G401 (cell line): ENCODE data around the gene DIPK2B. TPM values are rescaled to one million over a fixed set of nuclear protein-coding genes. Genes with fewer than 3 reads are reported as not detected.

Experiments used
- DNase-seq: peaks from one replicate; pipeline ENCODE4 v3.0.0-alpha.2; 2015; ENCODE audit warnings: low spot score
- in situ Hi-C: cut with HindIII; loops from 2 replicates; pipeline ENCODE4 v1.10.0; 2016; ENCODE audit warnings: low sequenced_read_pairs, mixed read lengths
- total RNA-seq: library from RNA; depleted of rRNA; stranded (reverse); fragments of >200 nt; shearing (Covaris generic); gene quantifications from 2 replicates; pipeline ENCODE4 v1.2.3, GENCODE V29; 2014; rRNA removed

Gene DIPK2B, protein sequence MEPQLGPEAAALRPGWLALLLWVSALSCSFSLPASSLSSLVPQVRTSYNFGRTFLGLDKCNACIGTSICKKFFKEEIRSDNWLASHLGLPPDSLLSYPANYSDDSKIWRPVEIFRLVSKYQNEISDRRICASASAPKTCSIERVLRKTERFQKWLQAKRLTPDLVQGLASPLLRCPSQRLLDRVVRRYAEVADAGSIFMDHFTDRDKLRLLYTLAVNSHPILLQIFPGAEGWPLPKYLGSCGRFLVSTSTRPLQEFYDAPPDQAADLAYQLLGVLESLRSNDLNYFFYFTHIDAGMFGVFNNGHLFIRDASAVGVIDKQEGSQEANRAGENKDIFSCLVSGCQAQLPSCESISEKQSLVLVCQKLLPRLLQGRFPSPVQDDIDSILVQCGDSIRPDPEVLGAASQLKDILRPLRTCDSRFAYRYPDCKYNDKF
- not detected in 2 replicates for total RNA-seq

GRCh38 chrX:45200741-45201234, at the start of gene DIPK2B:
TSS of gene DIPK2B (minus strand) at chrX:45200876. CDS start at chrX:45200826, 50 bp downstream.
- no peak for DNase-seq
- in situ Hi-C loops: no loop called here

DNA sequence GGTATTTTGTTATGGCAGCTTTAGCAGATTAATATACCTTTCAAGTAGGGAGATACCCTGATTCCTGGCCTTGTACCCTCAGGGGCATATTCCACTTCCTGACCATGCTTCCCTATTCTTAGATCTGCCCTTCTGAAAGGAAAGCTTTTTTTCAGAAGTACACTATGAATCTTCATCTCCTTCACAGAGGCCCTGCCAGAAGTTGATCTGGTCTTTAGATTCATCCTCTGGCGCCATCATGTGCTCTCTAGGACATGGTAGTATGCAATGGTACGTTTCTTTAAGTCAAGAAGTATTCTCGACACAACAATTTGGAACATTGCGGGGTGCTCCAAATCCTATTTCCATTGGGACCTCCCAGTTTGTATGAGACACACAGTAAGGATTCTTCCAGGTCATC, 39.6 kb upstream of the DIPK2B start:
- in situ Hi-C loops: no loop called here
- DNase-seq: no peak

DNA sequence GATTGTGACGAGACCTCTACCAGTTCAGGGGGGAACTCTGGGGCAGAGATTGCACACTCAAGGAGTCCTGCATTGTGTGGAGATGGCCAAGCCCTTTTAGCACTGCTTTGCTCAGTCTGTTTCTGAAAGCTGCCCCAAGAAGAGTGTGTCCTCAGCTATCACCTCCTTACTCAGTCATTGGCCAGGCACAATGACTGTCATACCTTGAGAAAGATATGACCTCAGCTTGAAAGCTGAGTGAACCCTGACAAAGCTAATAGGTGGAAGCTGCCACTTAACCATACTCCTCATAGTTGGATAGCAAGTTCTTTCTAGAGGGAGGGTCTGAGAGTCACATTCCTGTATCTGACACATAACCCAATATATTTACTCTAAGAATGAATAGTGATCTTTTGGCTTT, 37.8 kb upstream of the DIPK2B start:
- DNase-seq: no peak
- in situ Hi-C loops: no loop called here

DNA sequence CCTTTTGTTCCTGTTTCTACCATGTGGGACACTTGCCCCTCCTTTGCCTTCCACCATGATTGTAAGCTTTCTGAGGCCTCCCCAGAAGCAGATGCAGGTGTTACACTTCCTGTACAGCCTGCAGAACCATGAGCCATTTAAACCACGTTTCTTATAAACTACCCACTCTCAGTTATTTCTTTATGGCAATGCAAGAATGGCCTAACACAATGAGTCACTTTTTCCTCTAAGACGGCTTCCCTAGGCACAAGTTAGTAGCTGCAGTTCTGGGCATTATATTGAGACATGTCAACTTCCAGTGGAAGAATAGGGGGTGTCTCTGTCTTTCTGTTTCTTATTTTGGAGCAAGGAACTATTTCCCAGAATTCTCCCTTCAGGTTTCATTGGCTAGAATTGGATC, 32.9 kb upstream of the DIPK2B start:
- in situ Hi-C loops: no loop called here
- DNase-seq: no peak

DNA sequence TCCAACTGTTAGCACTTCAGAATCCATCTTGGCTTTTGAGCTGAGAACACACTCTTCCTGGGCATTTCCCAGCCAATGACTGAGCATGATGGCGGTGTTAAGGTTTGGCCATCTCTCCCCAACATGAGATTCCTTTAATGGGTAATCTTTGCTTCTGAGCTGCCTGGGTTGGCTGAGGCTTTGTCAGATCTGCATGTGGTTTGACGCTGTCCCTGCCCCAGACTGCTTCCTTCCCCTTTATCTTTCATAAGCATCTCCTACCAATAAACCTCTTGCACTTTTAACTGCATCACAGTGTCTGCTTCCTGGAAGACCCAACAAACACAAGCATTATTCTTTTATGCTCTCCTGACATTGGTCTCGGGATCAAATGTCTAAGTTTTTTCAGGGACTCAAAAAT, 31.5 kb upstream of the DIPK2B start:
- in situ Hi-C loops: no loop called here
- no peak for DNase-seq

GRCh38 chrX:45230410-45230809, 29.7 kb upstream of the DIPK2B start:
- DNase-seq: no peak
- in situ Hi-C loops: no loop called here

DNA sequence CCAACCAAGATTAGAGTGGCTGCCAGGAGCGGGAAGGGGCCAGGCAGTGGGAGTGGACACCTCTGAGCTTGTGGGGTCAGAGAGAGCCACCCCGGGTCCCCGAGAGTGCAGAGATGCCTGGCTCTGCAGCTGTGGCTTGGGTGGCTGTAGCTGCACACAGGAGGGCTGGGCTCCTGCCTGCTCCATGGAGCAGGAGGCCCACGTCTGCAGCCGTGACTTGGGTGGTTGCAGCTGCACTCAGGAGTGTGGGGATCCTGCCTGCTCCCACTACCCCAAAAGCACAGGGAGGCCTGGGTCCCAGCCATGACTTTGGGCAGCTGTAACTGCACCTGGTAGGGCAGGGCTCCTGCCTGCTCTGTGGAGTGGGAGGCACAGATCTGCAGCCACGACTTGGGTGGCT, 28.7 kb upstream of the DIPK2B start:
- in situ Hi-C loops: no loop called here
- DNase-seq: no peak

DNA sequence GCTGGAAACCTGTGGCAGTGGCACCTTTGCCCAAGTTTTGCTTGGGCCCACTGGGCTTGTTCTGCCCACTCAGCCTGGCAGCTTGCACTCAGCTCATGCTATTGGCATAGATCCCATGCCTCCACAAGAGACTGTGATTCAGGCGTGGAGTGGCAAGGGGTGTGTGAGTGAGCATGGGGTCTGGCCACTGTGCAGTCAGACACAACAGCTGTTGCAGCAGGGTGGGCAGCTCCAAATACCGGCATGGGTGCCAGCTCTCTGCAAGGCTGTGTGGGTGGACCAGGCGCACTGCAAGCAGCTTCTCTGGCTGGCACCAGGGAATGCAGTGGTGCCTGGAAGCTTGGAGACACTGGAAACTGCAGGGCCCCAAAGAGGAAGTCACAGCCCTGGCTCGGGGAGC, 27.4 kb upstream of the DIPK2B start:
- no peak for DNase-seq
- in situ Hi-C loops: no loop called here

- DNase-seq: no peak
- in situ Hi-C loops: no loop called here
Observed at GRCh38 chrX:45208121-45208856, 7.6 kb upstream of the DIPK2B start.

GRCh38 chrX:45202171-45202570, 1.5 kb upstream of the DIPK2B start:
- in situ Hi-C loops: no loop called here
- no peak for DNase-seq

DNA sequence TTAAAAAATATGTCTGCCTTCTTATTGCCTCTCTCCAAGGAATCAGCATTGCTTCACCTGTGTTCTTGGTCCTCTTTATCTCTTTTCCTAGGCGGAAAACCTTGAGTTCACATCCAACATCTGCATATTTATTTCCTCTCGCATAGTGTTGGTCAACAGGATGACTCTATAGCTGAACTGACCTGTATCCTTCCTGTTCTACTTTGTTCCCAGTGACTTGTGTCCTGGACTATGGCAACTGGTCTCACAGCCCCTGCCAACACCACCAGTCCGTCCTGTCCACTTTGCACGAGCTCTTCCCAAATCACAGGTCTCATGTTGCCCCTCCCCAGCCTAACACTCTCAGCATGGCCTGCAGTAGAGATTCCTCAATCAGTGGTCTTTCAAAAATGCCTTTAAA, 2.0 kb downstream of the DIPK2B start:
- DNase-seq: no peak
- in situ Hi-C loops: no loop called here

DNA sequence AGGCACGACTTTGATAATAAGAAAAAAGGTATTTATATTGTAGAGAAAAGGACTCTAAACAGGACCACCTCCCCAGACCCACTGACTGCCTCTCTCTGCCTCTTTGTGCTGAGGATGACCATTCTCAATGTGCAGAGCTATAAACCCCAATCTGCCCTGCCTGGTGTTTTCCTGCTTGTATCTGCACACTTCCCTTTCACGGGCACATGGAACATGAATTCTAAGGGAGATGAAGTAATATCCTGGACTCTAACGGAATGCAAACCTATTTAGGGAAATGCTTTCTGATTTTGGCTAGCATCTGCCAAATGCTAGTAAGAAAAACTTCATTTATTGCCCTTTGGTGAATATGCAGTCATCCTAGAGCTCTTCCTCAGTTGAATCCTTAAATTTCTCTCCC, 2.4 kb downstream of the DIPK2B start:
- in situ Hi-C loops: no loop called here
- no peak for DNase-seq

GRCh38 chrX:45196701-45197100, 4.0 kb downstream of the DIPK2B start:
- DNase-seq: no peak
- in situ Hi-C loops: no loop called here

- peak; percentile 58 for DNase-seq
- in situ Hi-C loops: no loop called here
Observed at GRCh38 chrX:45191820-45192409, 8.8 kb downstream of the DIPK2B start.

DNA sequence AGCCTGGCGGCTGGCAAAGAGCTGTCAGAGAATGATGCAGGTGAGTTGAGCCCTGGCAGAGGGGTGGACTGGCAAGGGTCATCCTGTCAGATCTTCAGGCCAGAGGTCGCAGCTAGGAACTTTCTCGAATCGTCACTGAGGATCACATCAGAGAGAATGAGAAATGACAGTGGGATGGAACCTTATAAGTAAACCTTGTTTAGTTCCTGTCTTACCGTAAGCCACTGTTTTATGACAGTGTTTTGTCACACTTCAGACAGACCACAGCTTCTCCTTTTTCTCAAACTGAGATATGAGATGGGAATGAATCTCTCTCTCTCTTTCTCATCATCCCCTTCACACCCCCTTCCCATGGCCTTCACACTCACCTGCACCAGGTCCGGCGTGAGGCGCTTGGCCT, 9.3 kb downstream of the DIPK2B start:
- DNase-seq: no peak
- in situ Hi-C loops: no loop called here

DNA sequence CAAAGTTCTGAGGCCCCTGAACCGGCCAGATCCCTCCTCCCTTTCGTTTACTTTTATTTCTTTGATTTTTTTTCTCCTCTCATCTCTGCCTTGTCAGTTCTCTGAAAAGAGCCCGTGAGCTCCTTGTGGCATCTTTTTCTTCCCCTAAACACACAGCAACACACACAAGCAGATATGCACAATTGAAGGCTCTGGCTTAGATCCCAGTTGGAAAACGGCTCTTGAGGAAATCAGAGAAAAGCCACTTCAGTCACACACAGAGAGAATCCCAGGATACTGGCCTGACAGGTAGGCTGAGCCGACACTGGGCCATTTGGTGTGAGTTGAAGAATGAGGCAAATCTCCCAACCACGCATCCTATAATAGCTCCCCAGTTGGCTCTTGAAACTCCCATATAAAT, 12.9 kb downstream of the DIPK2B start:
- peak; percentile 44 for DNase-seq
- in situ Hi-C loops: no loop called here

DNA sequence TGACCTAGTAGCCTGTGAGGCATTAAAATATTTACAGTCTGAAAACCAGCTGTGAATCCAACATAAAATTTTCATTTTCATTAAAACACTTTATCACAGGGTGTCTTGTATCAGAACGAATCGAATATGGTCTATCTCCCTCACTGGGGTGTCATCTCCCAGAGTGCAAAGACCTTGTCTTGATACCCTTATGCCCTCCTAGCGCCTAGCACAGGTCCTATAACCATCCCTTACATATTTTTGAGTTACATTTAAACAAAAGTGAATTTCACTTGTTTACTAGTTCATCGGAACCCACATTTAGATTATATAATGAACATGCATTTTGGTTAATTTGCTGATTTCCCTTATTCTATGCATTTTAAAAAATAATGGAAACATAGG, 14.0 kb downstream of the DIPK2B start:
- DNase-seq: no peak
- in situ Hi-C loops: no loop called here

DNA sequence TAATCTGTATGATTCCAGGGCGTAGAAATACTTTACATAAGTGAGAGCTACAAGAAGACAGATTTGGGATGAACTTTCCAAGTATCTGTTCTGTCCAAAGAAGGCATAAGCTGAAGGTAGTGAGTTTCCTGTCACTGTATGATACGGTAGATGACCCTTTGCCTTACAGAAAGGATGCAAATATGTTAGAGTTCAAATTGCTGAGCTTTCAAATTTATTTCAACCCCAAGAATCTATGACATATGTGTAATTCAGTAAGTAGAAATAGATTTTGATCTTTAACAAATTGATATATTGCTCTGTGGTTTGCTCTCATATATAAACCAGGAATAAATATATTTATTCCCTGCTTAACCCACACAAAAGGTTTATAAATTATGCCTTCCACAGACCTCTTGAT, 16.5 kb downstream of the DIPK2B start:
- DNase-seq: no peak

GRCh38 chrX:45172890-45173289, 27.8 kb downstream of the DIPK2B start:
- peak; percentile 56 for DNase-seq
- in situ Hi-C loops: no loop called here

More for the DNA sequence above, 16.5 kb downstream of the DIPK2B start:
- in situ Hi-C loops: no loop called here

DNA sequence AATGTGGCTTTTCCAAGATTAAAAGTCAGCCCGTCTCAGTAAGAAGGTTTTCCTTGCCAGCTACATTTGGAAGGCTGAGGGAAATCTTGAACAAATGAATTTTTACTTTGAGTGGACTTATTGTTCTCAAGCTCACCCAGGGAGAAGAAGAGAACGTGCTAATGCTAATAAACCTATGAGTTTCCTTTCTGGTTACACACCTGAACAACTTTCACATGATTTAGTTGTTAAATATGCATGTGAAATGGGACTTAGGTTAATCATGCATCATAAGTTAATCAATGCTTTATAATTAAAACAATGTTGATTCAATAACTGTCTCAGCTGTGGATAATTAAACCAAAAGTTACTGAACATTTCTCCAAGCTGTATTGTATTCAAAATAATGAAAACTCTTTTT, 33.9 kb downstream of the DIPK2B start:
- no peak for DNase-seq
- in situ Hi-C loops: no loop called here
